H1 (cell line): Measurements from ENCODE around the gene OSGEP. TPM values are rescaled to one million over a fixed set of nuclear protein-coding genes. Genes with fewer than 3 reads are reported as not detected.

Source experiments
- CTCF ChIA-PET: fragments of 300-600 bp; sonication (Branson Sonifier 250); formaldehyde crosslinking; loops from one replicate; lab custom pipeline; 2021; ENCODE audit not compliant: partially characterized antibody; lab: Charles Lee
- POLR2A ChIA-PET: fragments of 300-600 bp; sonication (Branson Sonifier 250); formaldehyde crosslinking; loops from one replicate; lab custom pipeline; 2021; ENCODE audit warnings: inconsistent platforms; ENCODE audit not compliant: partially characterized antibody; lab: Charles Lee
- DNase-seq, 2 experiments: peaks; one replicate each; pipeline versions ENCODE4 v3.0.0 to v3.0.0-alpha.2; 2010 to 2022; ENCODE audit warnings: low spot score in 2 of 2, low read depth in 1 of 2, mixed read lengths in 1 of 2
- FAIRE-seq: peaks from 2 replicates; lab custom pipeline; 2011; peaks lifted over from hg19 to GRCh38; lab: Jason Lieb, UNC
- H2AFZ ChIP-seq: 2 replicates; pipeline ENCODE4 v1.8.1; 2012; ENCODE audit warnings: low read length, inconsistent platforms
- H2AK5ac ChIP-seq: 2 replicates; pipeline ENCODE4 v1.6.1; 2013; ENCODE audit warnings: low read depth, low read length
- H2BK120ac ChIP-seq: replicated peaks from 2 replicates; pipeline ENCODE3; 2013; ENCODE audit warnings: low read depth, low read length, inconsistent platforms
- H2BK12ac ChIP-seq: 2 replicates; pipeline ENCODE4 v1.6.1; 2013; ENCODE audit warnings: low read depth, low read length
- H2BK15ac ChIP-seq: 2 replicates; pipeline ENCODE4 v1.6.1; 2013; ENCODE audit warnings: low read length
- H2BK20ac ChIP-seq: 2 replicates; pipeline ENCODE4 v1.6.1; 2013; ENCODE audit warnings: low read length
- H2BK5ac ChIP-seq: 2 replicates; pipeline ENCODE4 v1.6.1; 2013; ENCODE audit warnings: low read depth, low read length
- H3K14ac ChIP-seq: 2 replicates; pipeline ENCODE4 v1.6.1; 2013; ENCODE audit warnings: inconsistent platforms; ENCODE audit not compliant: insufficient read length
- H3K18ac ChIP-seq: 2 replicates; pipeline ENCODE4 v1.6.1; 2013; ENCODE audit warnings: low read length; ENCODE audit errors: extremely low read depth
- H3K23ac ChIP-seq: 2 replicates; pipeline ENCODE4 v1.6.1; 2013; ENCODE audit warnings: inconsistent platforms; ENCODE audit not compliant: insufficient read length
- H3K23me2 ChIP-seq: 2 replicates; pipeline ENCODE4 v1.6.1; 2013; ENCODE audit warnings: low read depth, low read length
- H3K27ac ChIP-seq: 2 replicates; pipeline ENCODE4 v1.6.1; 2011; ENCODE audit warnings: low read depth, low read length, inconsistent platforms
- H3K27me3 ChIP-seq, 4 experiments: replicated peaks in 1 of 4; 1 replicate in 1 of 4; 2 replicates in 3 of 4; pipeline versions ENCODE4 v1.6.1 to v1.8.1; 2011 to 2013; ENCODE audit warnings: low read length in 3 of 4, mild to moderate bottlenecking in 3 of 4, inconsistent platforms in 2 of 4, mixed read lengths in 2 of 4, moderate library complexity in 1 of 4; ENCODE audit not compliant: control insufficient read depth in 3 of 4, insufficient read depth in 3 of 4; ENCODE audit errors: extremely low read depth in 1 of 4
- H3K36me3 ChIP-seq, 4 experiments: 2 replicates each; pipeline versions ENCODE4 v1.6.1 to v1.8.1; 2011 to 2013; ENCODE audit warnings: mild to moderate bottlenecking in 4 of 4, low read length in 3 of 4, moderate library complexity in 2 of 4, control low read depth in 1 of 4, inconsistent platforms in 1 of 4; ENCODE audit not compliant: insufficient read depth in 4 of 4, control insufficient read depth in 2 of 4
- H3K4ac ChIP-seq: replicated peaks from 2 replicates; pipeline ENCODE3; 2013; ENCODE audit warnings: low read length, low read depth, mixed read lengths, inconsistent platforms; ENCODE audit not compliant: insufficient read length
- H3K4me1 ChIP-seq, 4 experiments: replicated peaks in 1 of 4; 1 replicate in 1 of 4; 2 replicates in 3 of 4; pipeline versions ENCODE4 v1.6.1 to v1.8.1; 2011 to 2013; ENCODE audit warnings: low read length in 3 of 4, inconsistent platforms in 2 of 4, mixed read lengths in 1 of 4; ENCODE audit not compliant: insufficient read depth in 4 of 4, control insufficient read depth in 3 of 4
- H3K4me2 ChIP-seq, 2 experiments: 2 replicates each; pipeline versions ENCODE4 v1.6.1 to v1.8.1; 2011 to 2013; ENCODE audit warnings: low read depth in 2 of 2, low read length in 2 of 2, control low read depth in 1 of 2, inconsistent platforms in 1 of 2, mild to moderate bottlenecking in 1 of 2; ENCODE audit not compliant: insufficient read depth in 1 of 2
- H3K4me3 ChIP-seq, 4 experiments: fragments of 200-600, 300-600 bp in 1 of 4; sonication (generic), shearing (Covaris generic), sonication (Bioruptor Twin) in 1 of 4; 2 replicates each; pipeline versions ENCODE4 v1.5.1 to v1.8.1; 2011 to 2016; ENCODE audit warnings: low read length in 4 of 4, low read depth in 3 of 4, control low read depth in 2 of 4, inconsistent platforms in 2 of 4, mild to moderate bottlenecking in 2 of 4, mixed read lengths in 1 of 4, moderate library complexity in 1 of 4; ENCODE audit not compliant: insufficient read depth in 2 of 4; ENCODE audit errors: extremely low read depth in 1 of 4
- H3K56ac ChIP-seq: replicated peaks from 2 replicates; pipeline ENCODE3; 2013; ENCODE audit warnings: low read depth, mild to moderate bottlenecking, mixed read lengths, low read length, inconsistent platforms; ENCODE audit not compliant: insufficient read length
- H3K79me1 ChIP-seq: 2 replicates; pipeline ENCODE4 v1.6.1; 2013; ENCODE audit warnings: low read depth, low read length, control low read depth
- H3K79me2 ChIP-seq, 2 experiments: 2 replicates each; pipeline versions ENCODE4 v1.6.1 to v1.8.1; 2012 to 2013; ENCODE audit warnings: low read length in 2 of 2, mild to moderate bottlenecking in 2 of 2, inconsistent platforms in 1 of 2; ENCODE audit not compliant: insufficient read depth in 2 of 2, control insufficient read depth in 1 of 2
- H3K9ac ChIP-seq, 4 experiments: replicated peaks in 1 of 4; 1 replicate in 1 of 4; 2 replicates in 3 of 4; pipeline versions ENCODE4 v1.6.1 to v1.8.1; 2011 to 2013; ENCODE audit warnings: low read depth in 3 of 4, low read length in 3 of 4, control low read depth in 2 of 4, mild to moderate bottlenecking in 2 of 4, moderate library complexity in 2 of 4, inconsistent platforms in 1 of 4; ENCODE audit errors: extremely low read depth in 1 of 4
- H3K9me3 ChIP-seq, 2 experiments: 2 replicates each; pipeline versions ENCODE4 v1.6.1 to v1.8.1; 2012 to 2013; ENCODE audit warnings: mild to moderate bottlenecking in 2 of 2, moderate library complexity in 2 of 2, control low read depth in 1 of 2, inconsistent platforms in 1 of 2, low read depth in 1 of 2, low read length in 1 of 2, mixed read lengths in 1 of 2; ENCODE audit not compliant: insufficient read depth in 2 of 2
- H4K20me1 ChIP-seq, 2 experiments: replicated peaks in 1 of 2; 2 replicates each; pipeline versions ENCODE3 to v1.8.1; 2011 to 2013; ENCODE audit warnings: inconsistent platforms in 2 of 2, low read length in 2 of 2, mild to moderate bottlenecking in 1 of 2; ENCODE audit not compliant: insufficient read depth in 2 of 2, control insufficient read depth in 1 of 2
- H4K5ac ChIP-seq: 2 replicates; pipeline ENCODE4 v1.6.1; 2013; ENCODE audit warnings: low read length, low read depth, mixed read lengths, inconsistent platforms; ENCODE audit not compliant: insufficient read length
- H4K8ac ChIP-seq: 2 replicates; pipeline ENCODE4 v1.8.0; 2013; ENCODE audit warnings: mild to moderate bottlenecking, moderate library complexity, low read length, inconsistent platforms; ENCODE audit not compliant: insufficient read depth; ENCODE audit errors: extremely low read depth
- H4K91ac ChIP-seq: replicated peaks from 2 replicates; pipeline ENCODE3; 2013; ENCODE audit warnings: low read length, mixed read lengths, inconsistent platforms; ENCODE audit not compliant: insufficient read length
- POLR2AphosphoS5 ChIP-seq: IDR thresholded peaks from 2 replicates; pipeline ENCODE4 v1.6.1; 2011; ENCODE audit warnings: low read depth, low read length
- RFX5 ChIP-seq: IDR thresholded peaks from 2 replicates; pipeline ENCODE4 v1.6.1; 2011; ENCODE audit warnings: low read depth, low read length, improper control_type of control experiment, borderline replicate concordance
- WGBS, 2 experiments: shearing (Covaris generic) in 1 of 2; methylation state at CpG; one replicate each; pipeline versions ENCODE4 v1.1.6 to v1.1.7; 2013 to 2015; ENCODE audit warnings: low lambda C conversion rate in 2 of 2, mixed read lengths in 2 of 2, inconsistent platforms in 1 of 2, low coverage in 1 of 2, missing lambda C conversion rate in 1 of 2; ENCODE audit not compliant: insufficient replicate concordance in 2 of 2, insufficient coverage in 1 of 2, insufficient read length in 1 of 2; ENCODE audit errors: extremely low coverage in 1 of 2, missing lambda C conversion rate in 1 of 2; 5-methylcytosine and 5-hydroxymethylcytosine counted together
- polyA plus RNA-seq, 7 experiments: library from polyadenylated mRNA; depleted of rRNA in 3 of 7; stranded (reverse) in 5 of 7; unstranded in 2 of 7; fragments of >200 nt in 5 of 7; fragments of 200-250 nt in 2 of 7; gene quantifications; 1 replicate in 5 of 7; 2 replicates in 1 of 7; 4 replicates in 1 of 7; pipeline versions ENCODE4 v1.2.1 to v1.2.3, GENCODE V29; 2011 to 2013; ENCODE audit warnings: missing spikeins in 2 of 7, mixed read lengths in 2 of 7
- total RNA-seq: library from RNA; stranded (reverse); fragmentation: NEBNext Ultra II Directional; extraction: Animal tissue kit (Norgen Biotek cat#: 25700); gene quantifications from 2 replicates; pipeline ENCODE4 v1.2.1, GENCODE V29; 2021

The OSGEP gene
- total and polyA plus RNA-seq, 2 of the 8 experiments (the other 6 are each of a cell fraction or from before 2014, with no cell fraction given): 34.4 to 78.6 TPM

- Histone ChIP-seq H2BK15ac (no peak overlapping the region), H3K36me3 (no peaks in the 10 kb centered on the region), H2BK20ac (0 out of 2 replicates have a peak overlapping the region, but pooled peaks have one; percentile 61), H4K91ac (no peak overlapping the region), H2BK12ac (no peak overlapping the region), H3K4me1 (peaks cover 0 to 6% (median 4%) of the 10 kb centered on the region in 4 experiments; a peak in 3 of 7 replicates), H2AK5ac (no peak overlapping the region), H3K14ac (no peak overlapping the region), H4K5ac (no peak overlapping the region), H3K23me2 (peaks cover 7% of the 10 kb centered on the region), H3K4me3 (no peak overlapping the region), H3K79me1 (0 out of 2 replicates have a peak, but pooled peaks cover under 1% of the 10 kb centered on the region), H3K27ac (no peak overlapping the region), H3K9ac (no peak overlapping the region), H3K23ac (no peak overlapping the region), H2AFZ (no peak overlapping the region), H3K79me2 (no peaks in the 10 kb centered on the region; a peak in 1 of 4 replicates), H3K27me3 (no peaks in the 10 kb centered on the region), H3K4ac (no peak overlapping the region), H3K9me3 (no peaks in the 10 kb centered on the region), H4K8ac (no peak overlapping the region), H4K20me1 (no peaks in the 10 kb centered on the region), H2BK120ac (no peak overlapping the region), H2BK5ac (no peak overlapping the region), H3K4me2 (no peak overlapping the region), H3K56ac (no peak overlapping the region), H3K18ac (no peak overlapping the region)
- CTCF ChIA-PET: interaction anchor here (0.7 to 3.7 kb wide), 29 partner anchors 8 to 579 kb away, joined by 3 to 35 read pairs (median 5); partner anchors contain the start of genes APEX1, KLHL33 and PNP
- WGBS, 2 experiments: 82% methylated on average over 2 of the region's 2 CpGs; no CpG with 5 or more reads in 1 of the 2 experiments
- FAIRE-seq (no peak), DNase-seq (no peak)
- TF ChIP-seq RFX5: no peak
- no peak for TF ChIP-seq POLR2AphosphoS5
- POLR2A ChIA-PET: interaction anchor here (0.9 to 3.4 kb wide), 4 partner anchors 39 to 73 kb away, joined by 3 to 23 read pairs (median 6); partner anchors contain the start of genes APEX1, OSGEP, PARP2 and PNP
Observed at GRCh38 chr14:20416223-20416622, 38.4 kb downstream of the OSGEP start.
